Tibial nerve (tissue), 4 donors: ENCODE measurements around the gene SLC36A2.

ENCODE experiments used
- EP300 ChIP-seq, 2 donors: sonication (generic); formaldehyde crosslinking; IDR thresholded peaks; one replicate each; pipeline ENCODE4 v1.6.1; 2017; ENCODE audit warnings: antibody characterized with exemption in 2 of 2, mild to moderate bottlenecking in 1 of 2
- TF ChIP-seq, protein P1 (sequence below), 5 experiments: fragments of 200-600 bp in 3 of 5; fragments of 450-650 bp in 2 of 5; sonication (generic) in 3 of 5; IDR thresholded peaks; one replicate each; pipeline ENCODE4 v1.5.1; 2016 to 2019; ENCODE audit warnings: antibody characterized with exemption in 5 of 5, mild to moderate bottlenecking in 3 of 5, moderate library complexity in 2 of 5

DNA sequence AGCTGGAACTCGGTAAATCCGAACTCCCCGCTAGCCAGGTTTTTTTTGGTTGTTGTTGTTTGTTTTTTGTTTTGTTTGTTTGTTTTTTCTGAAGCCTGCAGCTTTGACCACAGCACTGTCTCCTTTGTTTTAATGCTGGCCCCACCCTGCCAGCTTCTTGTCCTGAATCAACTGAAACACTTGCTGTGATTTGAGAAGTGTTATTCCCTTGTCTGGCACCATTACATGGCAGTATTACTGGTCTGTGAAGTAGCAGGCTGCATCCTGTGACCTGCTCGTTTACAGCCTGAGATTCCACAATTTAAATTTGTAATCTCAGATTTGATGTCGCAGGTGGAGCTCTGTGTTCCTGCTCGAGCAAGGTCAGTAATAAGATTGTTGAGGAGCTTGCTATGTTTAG is 1.4 kb upstream of the SLC36A2 start:
- TF ChIP-seq, protein P1, sequence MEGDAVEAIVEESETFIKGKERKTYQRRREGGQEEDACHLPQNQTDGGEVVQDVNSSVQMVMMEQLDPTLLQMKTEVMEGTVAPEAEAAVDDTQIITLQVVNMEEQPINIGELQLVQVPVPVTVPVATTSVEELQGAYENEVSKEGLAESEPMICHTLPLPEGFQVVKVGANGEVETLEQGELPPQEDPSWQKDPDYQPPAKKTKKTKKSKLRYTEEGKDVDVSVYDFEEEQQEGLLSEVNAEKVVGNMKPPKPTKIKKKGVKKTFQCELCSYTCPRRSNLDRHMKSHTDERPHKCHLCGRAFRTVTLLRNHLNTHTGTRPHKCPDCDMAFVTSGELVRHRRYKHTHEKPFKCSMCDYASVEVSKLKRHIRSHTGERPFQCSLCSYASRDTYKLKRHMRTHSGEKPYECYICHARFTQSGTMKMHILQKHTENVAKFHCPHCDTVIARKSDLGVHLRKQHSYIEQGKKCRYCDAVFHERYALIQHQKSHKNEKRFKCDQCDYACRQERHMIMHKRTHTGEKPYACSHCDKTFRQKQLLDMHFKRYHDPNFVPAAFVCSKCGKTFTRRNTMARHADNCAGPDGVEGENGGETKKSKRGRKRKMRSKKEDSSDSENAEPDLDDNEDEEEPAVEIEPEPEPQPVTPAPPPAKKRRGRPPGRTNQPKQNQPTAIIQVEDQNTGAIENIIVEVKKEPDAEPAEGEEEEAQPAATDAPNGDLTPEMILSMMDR (IDR thresholded peaks at IDR 0.05) = no peak
- TF ChIP-seq EP300 (IDR thresholded peaks at IDR 0.05) = no peak
